Kidney tubule cell (primary cell): ENCODE data around the gene ZNF653.
A peak's percentile ranks its signal among the peaks of the same experiment; 100 is the strongest.
"Not testable (repeated sequence)": the region's sequence is repeated elsewhere in the genome, so short reads cannot be mapped to it uniquely, and the experiment has no call there.

Source experiments
- DNase-seq: peaks from one replicate; pipeline ENCODE4 v3.0.0-alpha.2; 2018; ENCODE audit warnings: low spot score

Gene ZNF653

DNA sequence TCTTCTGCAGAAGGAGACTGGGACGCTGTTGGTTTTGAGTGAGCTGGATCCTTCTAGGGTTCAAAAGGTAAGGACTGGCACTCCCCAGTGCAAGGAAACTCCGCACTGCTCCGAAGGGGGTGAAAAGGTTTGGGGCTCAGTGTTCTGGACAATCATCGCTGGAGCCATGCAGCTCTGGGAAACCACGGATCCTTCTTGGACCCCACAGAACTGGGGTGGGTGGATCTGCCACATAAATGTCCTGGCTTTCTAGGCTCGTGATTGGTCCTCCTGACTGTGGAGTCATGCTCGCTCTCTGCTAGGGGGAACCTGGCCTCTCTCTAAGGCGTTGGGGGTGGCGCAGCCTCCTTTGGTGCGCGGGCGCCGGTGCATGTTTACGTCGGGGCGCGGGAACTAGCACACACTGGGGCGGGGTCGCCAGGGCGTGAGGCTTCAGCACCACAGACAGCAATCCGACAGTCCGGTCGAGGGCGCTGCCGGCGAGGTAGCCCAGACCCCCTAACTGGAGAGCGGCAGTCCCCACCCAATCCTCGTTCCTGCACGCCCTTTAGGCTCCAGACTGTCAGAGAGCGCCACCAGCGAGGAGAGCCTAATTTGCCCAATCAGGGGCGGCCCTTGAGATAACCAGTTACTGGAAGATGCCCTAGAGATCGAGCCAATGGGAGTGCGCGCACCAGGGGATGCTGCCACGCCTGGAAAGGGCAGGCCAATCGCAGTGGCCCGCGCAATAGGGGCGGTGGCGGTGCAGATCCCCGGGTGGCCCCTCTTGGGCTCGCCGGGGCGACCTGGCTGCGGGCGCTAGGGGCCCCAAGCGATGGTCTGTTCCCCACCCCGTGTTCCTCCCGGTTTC, 23.9 kb downstream of the ZNF653 start:
- DNase-seq = peak; percentile 69

DNA sequence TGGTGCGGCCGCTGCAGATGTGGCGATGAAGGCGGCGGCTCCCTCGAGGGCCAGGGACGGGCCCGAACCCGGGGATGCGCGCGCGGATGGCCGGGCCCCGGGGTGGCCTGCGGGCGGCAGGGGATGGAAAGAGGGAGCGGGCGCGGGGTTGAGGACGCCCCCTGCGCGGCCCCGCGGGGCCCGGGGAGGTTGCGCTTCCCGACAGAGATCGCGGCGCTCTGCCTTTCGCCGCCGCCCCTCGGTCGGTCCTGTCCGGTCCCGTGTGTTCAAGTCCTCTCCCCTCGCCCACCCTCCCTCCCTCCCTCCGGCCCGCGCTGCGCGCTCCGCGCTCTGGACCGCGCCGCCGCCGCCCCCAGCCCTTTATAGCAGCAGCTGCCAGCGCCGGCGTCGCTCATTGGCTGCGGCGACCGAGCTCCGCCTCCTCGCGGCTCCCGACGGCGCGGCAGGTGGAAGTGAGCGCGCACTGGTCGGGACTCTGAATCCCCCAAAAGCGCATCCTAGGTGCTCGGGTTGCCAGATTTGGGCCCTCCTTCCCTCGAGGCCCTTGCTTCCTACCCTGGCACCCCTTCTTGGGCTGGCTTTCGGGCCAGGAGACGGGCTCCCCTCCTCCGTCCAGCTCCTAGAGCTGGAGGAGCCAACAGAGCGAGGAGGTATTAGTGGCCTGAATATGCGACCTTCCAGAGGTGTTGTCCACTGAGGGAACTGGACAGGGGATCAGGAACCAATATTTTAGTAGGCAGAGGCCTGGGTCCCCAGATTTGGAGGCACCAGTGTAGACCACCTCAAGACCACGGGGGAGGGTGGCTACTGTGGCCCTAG, 24.7 kb downstream of the ZNF653 start, which contains the start of gene ELAVL3:
Gene ELAVL3 (minus strand): TSS at position 332 of the 819 bp plus-strand sequence. CDS start 438 bp downstream, outside the sequence.
- no peak for DNase-seq

DNA sequence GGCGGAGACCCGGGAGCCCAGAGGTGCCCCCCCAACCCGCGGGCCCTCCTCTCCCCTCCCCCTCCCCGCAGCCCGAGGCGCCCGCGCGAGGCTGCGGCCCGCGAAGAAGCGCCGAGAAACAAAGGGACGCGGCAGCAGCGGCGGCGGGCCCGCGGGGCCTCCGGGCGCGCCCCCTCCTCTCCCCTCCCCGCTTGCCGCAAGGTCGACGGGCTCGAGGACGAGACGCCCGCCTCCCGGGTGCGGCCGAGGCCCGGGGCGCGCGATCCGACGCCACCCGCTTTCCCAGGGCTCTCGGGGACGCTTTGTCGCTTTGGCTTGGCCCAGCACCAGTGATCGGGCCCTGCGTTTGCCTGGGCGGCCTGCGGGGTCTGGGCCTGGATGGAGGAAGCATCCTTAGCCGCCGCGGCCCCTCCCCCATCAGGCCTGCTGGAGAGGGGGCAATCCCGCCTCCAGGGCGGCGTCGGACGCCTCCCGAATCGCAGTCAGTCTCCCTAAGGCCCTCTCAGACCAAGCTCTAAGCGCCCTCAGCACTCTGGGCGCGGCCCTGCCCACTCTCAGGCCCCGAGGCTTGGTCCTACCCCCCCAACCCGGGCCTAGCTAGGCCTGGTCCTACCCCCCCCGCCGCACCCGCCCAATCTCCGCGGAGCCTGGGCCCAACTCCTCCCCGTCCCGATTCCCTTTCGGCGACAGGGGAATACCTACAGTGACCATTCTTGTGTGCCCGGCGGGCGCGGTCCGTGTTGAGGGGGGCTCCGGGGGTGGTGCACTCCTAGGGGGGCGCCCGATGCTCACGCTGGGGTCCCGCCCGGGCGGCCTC, 25.5 kb downstream of the ZNF653 start:
- DNase-seq = no peak

DNA sequence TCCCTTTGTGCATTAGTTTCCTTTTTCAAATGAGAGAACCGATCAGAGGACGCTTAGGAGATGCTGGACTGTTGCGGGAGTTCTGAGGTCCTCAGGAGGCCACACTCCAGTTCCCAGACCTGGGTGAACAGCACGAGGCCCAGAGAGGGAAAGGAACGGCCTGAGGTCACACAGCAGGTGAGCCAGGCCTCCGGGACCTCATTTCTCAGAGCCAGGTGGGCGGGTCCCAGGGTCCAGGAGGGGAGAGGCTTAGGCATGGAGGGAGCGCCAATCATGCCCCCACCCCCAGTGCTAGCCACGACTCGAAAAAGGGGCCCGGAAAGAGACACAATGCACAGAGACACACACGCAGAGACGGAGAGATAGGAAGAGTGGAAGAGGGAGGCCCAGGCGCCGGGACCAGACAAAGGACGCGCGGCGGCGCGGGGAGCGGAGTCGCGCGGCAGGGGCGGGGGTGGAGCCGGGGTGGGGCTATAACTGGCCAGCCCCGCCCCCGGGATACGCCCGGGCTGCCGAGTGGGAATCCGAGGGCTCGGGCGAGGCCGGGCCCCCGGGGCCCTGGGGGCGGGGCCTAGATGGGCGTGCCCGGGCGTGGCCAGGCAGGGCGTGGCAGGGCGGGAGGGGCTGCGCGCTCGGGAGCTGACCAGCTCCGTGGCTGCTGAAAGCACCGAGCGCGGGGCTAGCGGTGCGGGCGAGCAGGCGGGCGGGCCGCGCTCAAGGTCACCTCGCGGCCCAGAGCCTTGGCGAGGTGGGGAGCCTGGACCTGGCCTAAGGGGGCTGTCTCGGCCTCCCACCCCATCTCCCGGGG, 26.3 kb downstream of the ZNF653 start:
- no peak for DNase-seq

DNA sequence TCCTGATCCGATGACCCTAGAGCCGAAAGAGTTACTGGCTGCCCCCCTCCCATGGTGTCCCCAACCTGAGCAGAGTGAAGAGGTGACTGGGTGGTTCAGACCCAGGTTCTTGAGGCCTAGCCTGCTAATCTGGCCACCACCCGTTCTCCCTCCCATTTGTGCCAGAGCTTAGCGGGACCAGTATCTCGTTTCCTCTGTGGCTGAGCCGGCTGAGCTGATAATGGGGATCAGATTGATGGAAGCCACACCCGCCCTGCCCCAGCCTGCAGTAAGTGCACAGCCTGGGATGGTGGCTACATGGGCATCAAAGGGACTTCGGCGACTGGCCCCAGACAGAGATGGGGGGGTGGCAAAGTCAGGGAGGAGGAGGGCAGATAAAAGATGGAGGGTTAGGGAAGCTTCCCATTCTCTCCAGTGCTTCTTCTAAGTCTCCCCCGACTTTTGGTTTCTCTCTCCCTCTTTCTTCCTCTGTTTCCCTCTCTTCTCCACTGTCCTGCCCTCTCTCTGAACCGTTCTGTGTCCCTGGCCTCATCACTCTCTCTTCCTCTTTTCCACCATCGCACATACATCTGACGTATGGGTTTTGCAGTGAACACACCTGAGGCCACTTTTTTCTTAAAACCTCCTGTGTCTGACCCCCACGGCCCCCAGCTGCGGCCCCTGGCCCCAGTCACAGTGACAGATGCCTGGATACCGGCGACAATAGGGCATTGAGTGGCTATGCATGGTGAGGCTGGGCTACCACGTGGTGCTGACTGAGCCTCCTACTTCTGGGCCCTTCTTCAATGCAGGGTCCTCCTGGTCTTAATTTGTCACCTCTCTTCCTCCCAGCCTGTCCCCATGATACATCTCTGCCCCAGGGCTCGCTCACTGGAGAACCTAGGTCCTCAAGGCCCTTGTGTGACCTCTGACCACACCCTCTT, 27.2 kb downstream of the ZNF653 start:
- no peak for DNase-seq

DNA sequence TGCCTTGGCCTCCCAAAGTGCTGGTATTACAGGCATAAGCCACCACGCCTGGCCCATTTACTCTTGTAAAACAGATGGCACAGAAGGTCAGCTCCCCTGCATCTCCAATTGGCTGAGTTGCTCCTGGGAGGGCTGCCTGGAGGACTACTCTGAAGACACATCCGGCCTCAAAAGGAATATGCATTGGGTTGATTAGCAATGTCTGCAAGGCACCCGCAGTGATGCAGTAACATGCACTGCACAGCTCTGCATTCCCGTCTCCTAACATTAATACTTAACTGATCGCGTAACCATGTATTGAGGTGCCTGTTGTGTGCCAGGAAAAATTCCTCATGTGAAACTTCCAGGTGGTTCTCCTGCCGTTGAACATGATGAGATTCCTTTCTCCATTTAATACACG, 29.8 kb downstream of the ZNF653 start:
- DNase-seq = peak; percentile 66

DNA sequence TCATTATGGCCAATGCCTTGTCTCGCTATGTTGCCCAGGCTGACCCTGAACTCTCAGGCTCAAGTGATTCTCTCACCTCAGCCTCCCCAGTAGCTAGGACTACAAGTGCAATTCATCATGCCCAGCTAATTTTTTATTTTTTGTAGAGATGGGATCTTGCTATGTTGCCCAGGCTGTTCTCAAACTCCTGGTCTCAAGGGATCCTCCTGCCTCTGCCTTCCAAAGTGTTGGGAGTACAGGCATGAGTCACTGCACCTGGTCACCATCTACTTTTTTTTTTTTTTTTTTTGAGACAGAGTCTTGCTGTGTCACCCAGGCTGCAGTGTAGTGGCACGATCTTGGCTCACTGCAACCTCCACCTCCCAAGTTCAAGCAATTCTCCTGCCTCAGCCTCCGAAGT, 30.3 kb downstream of the ZNF653 start:
- peak; percentile 20 for DNase-seq

DNA sequence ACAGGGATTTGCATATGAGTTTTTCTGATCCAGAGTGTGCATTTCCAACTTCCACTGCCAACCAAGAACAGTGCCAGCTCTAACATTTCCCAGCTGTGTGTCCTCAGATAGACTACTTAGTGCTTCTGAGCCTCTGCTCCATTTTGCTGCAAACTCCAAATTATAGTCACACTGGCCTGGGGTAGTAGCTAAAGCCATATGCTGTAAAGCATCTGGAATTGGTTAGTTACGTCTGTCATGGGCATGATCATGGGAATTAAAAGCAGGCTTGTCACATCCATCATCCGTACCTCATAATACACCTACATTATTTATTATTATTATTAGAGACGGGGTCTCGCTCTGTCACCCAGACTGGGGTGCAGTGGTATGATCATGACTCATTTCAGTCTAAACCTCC, 31.9 kb downstream of the ZNF653 start:
- no peak for DNase-seq

DNA sequence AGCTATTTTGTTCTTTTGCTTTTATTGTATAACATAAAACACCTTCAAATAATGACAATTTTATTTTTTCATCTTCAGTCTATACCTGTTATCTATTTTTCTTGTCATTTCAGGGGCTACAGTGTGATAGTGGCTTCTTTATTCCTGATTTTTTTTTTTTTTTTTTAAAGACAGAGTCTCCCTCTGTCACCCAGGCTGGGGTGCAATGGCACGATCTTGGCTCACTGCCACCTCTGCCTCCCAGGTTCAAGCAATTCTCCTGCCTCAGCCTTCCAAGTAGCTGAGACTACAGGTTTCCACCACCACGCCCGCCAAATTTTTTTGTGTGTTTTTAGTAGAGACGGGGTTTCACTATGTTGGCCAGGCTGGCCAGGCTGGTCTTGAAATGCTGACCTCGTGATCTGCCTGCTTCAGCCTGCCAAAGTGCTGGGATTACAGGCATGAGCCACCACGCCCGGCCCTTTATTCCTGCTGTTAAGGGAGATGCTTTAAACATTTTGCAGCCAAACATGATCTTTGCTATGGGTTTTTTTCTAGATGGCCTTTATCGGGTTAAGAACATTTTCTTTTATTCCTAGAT, 37.3 kb downstream of the ZNF653 start:
- DNase-seq = not testable (repeated sequence)

DNA sequence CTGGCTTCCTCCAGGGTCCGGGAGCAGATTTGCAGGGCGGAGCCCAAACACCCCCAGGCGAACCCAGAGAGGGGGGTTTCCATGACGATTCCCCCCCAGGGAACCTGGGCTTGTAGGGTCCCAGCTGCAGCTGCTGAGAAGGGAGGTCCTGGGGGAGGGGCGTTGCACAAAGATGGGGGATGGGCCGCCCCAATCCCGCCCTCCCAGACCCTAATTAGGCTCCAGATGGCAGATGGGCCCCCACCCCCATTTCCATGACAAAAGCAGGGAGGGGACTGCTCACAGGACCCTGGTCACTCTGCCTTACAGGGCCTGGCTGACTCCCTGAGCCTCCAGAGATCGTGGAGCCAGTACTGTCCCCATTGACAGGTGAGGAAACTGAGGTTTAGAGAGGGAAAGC, 40.0 kb downstream of the ZNF653 start:
- DNase-seq = no peak

DNA sequence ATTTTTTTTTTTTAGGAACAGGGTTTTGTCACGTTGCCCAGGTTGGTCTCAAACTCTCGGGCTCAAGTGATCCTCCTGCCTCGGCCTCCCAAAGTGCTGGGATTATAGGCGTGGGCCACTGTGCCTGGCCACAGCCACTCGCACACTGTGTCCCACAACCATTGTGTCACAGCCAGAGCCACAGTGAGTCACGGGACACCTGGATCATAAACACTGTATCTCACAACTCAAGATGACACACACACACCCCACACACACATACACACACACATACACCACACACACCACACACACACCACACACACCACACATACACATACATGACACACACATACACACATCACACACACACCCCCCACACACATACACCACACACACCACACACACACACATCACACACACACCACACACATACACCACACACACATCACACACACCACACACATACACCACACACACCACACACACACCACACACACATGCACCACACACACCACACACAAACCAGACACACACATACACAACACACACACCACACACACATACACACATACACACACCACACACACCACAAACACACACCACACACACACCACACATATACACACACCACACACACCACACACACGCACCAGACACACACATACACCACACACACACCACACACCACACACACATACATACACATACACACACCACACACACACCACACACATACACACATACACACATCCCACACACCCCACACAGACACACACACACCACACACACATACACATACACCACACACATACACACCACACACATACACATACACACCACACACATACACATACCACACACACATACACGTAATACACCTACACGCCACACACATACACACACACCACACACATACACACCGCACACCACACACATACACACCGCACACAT, 41.0 kb downstream of the ZNF653 start:
- DNase-seq = no peak

DNA sequence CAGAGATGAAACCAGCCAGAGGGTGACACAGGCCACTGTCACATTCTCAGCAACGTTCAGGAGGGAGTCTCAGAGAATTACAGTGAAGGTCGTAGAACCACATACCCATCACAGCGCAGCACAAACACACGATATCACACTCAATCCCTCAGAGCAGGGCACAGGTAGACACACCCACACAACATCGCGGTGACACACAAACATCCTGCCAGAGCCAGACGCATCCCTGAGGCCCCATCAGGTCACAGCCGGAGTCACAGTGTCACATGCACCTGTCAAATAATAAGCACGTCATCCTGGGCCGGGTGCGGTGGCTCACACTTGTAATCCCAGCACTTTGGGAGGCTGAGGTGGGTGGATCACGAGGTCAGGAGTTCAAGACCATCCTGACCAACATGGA, 42.2 kb downstream of the ZNF653 start:
- DNase-seq = no peak

DNA sequence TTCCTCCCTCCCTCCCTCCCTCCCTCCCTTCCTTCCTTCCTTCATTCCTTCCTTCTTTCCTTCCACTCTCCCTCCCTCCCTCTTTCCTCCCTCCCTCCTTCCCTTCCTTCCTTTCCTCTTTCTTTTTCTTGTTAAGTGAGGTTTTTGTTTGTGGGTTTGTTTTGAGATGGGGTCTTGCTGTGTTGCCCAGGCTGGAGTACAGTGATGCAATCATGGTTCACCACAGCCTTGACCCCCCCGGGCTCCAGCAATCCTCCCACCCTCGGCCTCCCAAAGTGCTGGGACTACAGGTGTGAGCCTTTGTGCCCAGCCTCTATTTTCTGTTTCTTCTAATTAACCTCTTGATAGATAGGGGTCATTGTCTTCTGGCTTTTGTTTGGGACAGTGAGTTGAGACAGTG, 44.2 kb downstream of the ZNF653 start:
- no peak for DNase-seq

DNA sequence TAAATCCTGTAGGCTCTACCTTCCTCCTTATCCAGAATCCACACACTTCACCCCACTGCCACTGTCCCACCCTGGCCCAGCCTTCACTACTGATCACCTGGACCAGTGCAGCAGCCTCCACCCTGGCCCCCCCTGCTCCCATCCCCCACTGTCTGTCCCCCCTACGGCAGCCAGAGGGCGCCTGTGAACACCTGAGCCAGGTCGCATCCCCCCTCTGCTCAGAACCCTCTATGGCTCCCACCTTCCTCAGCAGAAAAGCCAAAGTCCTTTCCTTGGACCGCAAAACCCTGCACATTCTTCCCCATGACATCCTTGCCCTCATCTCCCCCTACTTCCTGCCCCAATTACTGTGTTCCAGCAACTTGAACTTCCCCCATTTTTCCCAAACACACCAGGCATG, 45.4 kb downstream of the ZNF653 start:
- DNase-seq = no peak

DNA sequence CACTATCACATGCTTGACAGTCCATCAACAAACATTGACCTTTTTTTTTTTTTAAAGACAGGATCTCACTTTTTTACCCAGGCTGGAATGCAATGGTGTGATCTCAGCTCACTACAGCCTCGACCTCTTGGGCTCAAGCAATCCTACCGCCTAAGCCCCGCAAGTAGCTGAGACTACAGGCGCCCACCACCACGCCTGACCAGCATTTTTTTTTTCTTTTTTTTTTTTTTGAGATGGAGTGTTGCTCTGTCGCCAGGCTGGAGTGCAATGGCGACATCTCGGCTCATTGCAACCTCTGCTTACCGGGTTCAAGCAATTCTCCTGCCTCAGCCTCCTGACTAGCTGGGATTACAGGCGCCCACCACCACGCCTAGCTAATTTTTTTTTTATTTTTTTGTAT, 46.7 kb downstream of the ZNF653 start:
- not testable (repeated sequence) for DNase-seq

DNA sequence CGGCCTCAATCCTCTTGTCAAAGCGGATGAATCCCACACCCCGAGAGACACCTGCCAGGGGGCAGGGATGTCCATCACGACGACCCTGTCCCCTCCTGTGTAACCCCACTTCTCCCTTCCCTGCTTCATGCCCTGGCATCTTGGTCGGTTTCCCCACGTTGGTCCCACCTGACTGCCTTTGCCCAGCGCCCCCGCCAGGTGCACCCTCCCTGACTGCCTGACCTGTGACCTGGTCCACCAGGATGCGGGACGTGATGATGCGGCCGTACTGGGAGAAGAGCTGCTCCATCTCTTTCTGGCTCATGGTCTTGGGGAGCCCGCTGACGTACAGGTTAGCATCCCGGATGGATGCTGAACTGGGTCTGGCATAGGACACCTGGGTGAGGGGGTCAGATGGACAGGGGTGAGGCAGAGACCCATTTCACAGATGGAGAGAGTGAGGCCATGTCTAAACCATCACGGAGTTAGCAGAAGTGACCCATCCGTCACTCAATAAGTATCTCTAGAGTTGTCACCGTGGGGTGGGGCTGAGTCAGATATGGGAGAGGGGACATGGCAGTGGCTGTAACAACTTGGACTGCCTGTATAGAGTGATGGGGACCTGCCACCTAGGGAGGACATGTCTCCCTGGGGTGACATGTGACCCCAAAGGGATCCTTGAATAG, 47.3 kb downstream of the ZNF653 start:
- no peak for DNase-seq

DNA sequence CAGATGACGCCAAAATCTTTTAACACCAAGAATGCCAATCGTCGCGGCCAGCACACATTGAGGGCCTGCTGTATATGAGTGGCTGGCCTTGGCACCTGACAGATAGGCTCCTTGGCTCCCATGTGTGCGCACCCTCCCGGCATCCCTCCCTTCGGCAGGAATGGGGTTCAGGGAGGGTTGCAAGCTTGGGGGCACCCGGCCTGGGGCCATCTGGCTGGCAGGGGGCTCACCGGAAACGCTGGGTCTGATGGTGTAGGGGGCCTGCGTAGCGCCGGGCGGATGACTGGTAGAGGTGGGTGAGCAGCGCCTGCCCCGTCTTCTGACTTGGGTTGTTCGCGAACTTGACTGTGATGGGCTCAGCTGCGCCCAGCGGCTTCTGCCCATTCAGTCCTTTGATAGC, 47.8 kb downstream of the ZNF653 start:
- no peak for DNase-seq

DNA sequence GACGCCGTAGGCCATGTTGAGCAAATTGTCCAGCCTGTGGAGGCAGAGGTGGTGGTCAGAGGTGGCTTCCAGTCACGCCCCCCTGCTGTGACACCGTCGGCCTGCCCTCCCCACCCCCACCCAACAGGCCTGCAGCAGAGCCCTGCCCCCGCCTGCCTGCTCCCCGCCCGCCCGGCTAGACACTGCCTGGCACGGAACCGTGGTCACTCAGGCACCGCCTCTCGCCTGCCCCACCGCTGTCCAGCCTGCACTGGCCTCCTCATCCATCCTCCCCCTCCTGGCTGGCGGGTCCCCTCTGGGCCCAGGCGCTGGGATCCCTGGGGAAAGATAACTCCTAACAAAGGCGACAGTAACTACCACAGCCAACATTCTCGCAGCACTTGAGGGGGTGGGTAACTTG, 48.5 kb downstream of the ZNF653 start:
- DNase-seq = no peak
